Testis (tissue), 2 donors: Measurements from ENCODE around the gene WDR75.

Experiments
- POLR2A ChIP-seq: fragments of 450-650 bp; IDR thresholded peaks from one replicate; pipeline ENCODE4 v1.6.1; 2017; ENCODE audit warnings: antibody characterized with exemption, mild to moderate bottlenecking, moderate library complexity
- TF ChIP-seq, protein P1 (sequence below), 3 experiments: fragments of 450-650 bp in 2 of 3; fragments of 200-600 bp in 1 of 3; sonication (generic) in 1 of 3; IDR thresholded peaks; one replicate each; pipeline ENCODE4 v1.5.1; 2016 to 2019; ENCODE audit warnings: antibody characterized with exemption in 3 of 3, mild to moderate bottlenecking in 2 of 3, moderate library complexity in 1 of 3

DNA sequence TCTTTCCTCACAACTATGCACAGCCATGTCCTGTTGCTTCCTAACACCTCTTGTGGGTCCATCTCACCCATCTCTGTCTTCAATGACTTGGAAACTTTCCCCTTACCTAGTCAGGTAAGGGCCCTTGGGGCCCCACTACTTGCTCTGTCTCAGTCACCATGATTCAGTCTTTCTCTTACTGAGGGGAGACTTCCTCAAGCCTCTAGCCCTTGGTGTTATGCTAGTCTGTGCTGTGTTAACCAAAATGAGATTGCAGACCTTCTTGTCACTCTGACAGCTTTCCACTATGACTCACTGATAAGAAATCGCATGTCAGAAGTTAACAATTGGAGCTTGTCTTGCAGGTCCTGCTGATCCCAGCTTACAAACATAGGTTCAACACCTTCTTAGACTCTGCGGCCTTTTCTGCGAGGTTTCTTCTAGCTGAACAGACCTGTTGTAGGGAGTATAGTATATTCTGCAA, 65.3 kb downstream of the WDR75 start:
- TF ChIP-seq, protein P1, sequence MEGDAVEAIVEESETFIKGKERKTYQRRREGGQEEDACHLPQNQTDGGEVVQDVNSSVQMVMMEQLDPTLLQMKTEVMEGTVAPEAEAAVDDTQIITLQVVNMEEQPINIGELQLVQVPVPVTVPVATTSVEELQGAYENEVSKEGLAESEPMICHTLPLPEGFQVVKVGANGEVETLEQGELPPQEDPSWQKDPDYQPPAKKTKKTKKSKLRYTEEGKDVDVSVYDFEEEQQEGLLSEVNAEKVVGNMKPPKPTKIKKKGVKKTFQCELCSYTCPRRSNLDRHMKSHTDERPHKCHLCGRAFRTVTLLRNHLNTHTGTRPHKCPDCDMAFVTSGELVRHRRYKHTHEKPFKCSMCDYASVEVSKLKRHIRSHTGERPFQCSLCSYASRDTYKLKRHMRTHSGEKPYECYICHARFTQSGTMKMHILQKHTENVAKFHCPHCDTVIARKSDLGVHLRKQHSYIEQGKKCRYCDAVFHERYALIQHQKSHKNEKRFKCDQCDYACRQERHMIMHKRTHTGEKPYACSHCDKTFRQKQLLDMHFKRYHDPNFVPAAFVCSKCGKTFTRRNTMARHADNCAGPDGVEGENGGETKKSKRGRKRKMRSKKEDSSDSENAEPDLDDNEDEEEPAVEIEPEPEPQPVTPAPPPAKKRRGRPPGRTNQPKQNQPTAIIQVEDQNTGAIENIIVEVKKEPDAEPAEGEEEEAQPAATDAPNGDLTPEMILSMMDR (IDR thresholded peaks at IDR 0.05), result no peak
- no peak for TF ChIP-seq POLR2A
